ENCODE data around the gene ARHGEF26.

- TF ChIP-seq POLR2AphosphoS5 (IDR thresholded peaks at IDR 0.05), result no peak
- TF ChIP-seq CTCF (IDR thresholded peaks at IDR 0.05), result no peak
- no peak for TF ChIP-seq EP300 (IDR thresholded peaks at IDR 0.05)
- no peak for TF ChIP-seq POLR2A (IDR thresholded peaks at IDR 0.05)
Observed at GRCh38 chr3:154250291-154250690, 129.1 kb downstream of the ARHGEF26 start.
